ENCODE results near the gene LCK.

The LCK gene

DNA sequence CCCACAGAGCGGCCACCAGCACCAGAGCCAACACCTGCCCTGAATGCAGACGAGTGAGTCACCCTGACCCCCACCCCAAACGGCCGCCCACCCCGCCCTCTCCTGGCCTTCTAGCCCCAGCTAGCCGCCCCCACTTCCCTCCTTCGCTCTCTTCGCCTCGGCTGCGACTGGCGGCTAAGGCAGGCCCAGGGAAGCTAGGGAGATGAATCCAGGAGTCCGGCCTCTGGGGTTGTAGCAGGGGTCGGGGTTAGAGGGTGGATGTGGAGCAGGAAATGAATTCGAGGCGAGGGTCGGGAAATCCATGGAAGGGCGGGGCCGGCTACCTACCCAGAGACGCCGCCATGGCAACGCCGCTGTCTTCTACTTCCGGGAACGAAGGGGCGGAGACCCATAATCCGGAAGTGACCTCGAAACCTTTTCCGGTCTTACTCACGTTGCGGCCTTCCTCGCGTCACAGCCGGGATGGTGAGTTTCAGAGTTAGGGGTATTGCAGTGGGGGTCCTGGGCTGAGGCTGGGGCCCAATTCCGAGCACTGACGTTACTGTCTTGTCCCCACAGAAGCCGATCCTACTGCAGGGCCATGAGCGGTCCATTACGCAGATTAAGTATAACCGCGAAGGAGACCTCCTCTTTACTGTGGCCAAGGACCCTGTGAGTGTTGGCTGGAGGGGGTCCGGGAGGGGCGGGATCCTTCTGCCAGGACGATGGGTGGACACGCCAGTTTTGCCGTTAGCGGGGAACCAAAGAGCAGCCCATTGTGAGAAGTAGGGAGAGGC lies 28.9 kb upstream of the LCK start, which contains the start of the genes EIF3I and TMEM234 (continued):
- TF ChIP-seq ZNF2 (tag by site-specific recombination; IDR thresholded peaks at IDR 0.05) (0 out of 2 replicates have a peak, but pooled peaks have one; percentile 22), ZNF354C (tag by site-specific recombination; IDR thresholded peaks at IDR 0.05; ENCODE audit: borderline replicate concordance, low read depth) (no peak), GFI1B (tag by site-specific recombination; IDR thresholded peaks at IDR 0.05) (no peak), ZNF138 (tag by site-specific recombination; IDR thresholded peaks at IDR 0.05; ENCODE audit: borderline replicate concordance) (no peak), SALL2 (tag by site-specific recombination; IDR thresholded peaks at IDR 0.05; ENCODE audit: borderline replicate concordance) (no peak), ZBTB7A (tag by site-specific recombination; IDR thresholded peaks at IDR 0.05; ENCODE audit: low read depth) (no peak), ZNF785 (tag by site-specific recombination; IDR thresholded peaks at IDR 0.05) (no peak), ZNF132 (tag by site-specific recombination; IDR thresholded peaks at IDR 0.05; ENCODE audit: borderline replicate concordance) (no peak)
- TF ChIP-seq, protein P1, sequence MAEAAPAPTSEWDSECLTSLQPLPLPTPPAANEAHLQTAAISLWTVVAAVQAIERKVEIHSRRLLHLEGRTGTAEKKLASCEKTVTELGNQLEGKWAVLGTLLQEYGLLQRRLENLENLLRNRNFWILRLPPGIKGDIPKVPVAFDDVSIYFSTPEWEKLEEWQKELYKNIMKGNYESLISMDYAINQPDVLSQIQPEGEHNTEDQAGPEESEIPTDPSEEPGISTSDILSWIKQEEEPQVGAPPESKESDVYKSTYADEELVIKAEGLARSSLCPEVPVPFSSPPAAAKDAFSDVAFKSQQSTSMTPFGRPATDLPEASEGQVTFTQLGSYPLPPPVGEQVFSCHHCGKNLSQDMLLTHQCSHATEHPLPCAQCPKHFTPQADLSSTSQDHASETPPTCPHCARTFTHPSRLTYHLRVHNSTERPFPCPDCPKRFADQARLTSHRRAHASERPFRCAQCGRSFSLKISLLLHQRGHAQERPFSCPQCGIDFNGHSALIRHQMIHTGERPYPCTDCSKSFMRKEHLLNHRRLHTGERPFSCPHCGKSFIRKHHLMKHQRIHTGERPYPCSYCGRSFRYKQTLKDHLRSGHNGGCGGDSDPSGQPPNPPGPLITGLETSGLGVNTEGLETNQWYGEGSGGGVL (tag by site-specific recombination; IDR thresholded peaks at IDR 0.05), result peak; percentile 21; the same call in 1 of the 2 replicates

GRCh38 chr1:32223683-32224082 lies 27.4 kb upstream of the LCK start:
- Histone ChIP-seq H3K9me3 (ENCODE audit: control insufficient read depth, insufficient read depth, low read depth, low read length) (no peaks in the 10 kb centered on the region), H3K36me3 (ENCODE audit: control insufficient read depth in 2 of 2, insufficient read depth in 1 of 2, low read length in 2 of 2) (peaks cover 30 to 76% of the 10 kb centered on the region in 2 experiments), H3K4me3 (ENCODE audit: low read depth, low read length) (no peak overlapping the region), H3K4me1 (ENCODE audit: control insufficient read depth, insufficient read depth, low read length) (peaks cover 2% of the 10 kb centered on the region; the same call in 1 of the 2 replicates), H3K27ac (ENCODE audit: extremely low read depth, low read depth, low read length) (no peak overlapping the region)
- POLR2A ChIA-PET, result interaction anchor here (0.6 to 1.5 kb wide), 5 partner anchors 14 to 958 kb away, joined by 3 to 6 read pairs (median 3); partner anchors contain the start of gene MARCKSL1
- CTCF ChIA-PET, result interaction anchor here (0.9 to 2.4 kb wide), 3 partner anchors 8 to 28 kb away, joined by 3 to 12 read pairs (median 4); no protein-coding TSS in a partner anchor
- no peak for TF ChIP-seq ZNF837 (tag by site-specific recombination; IDR thresholded peaks at IDR 0.05)
- TF ChIP-seq ZNF175 (tag by site-specific recombination; IDR thresholded peaks at IDR 0.05), result no peak
- no peak for TF ChIP-seq ZNF610 (tag by site-specific recombination; IDR thresholded peaks at IDR 0.05; ENCODE audit: borderline replicate concordance)
- TF ChIP-seq ZNF302 (tag by site-specific recombination; IDR thresholded peaks at IDR 0.05; ENCODE audit: low read depth), result no peak
- TF ChIP-seq ZNF639 (tag by site-specific recombination; IDR thresholded peaks at IDR 0.05), result no peak
- no peak for TF ChIP-seq IKZF3 (tag by site-specific recombination; IDR thresholded peaks at IDR 0.05)
- TF ChIP-seq, protein P2, sequence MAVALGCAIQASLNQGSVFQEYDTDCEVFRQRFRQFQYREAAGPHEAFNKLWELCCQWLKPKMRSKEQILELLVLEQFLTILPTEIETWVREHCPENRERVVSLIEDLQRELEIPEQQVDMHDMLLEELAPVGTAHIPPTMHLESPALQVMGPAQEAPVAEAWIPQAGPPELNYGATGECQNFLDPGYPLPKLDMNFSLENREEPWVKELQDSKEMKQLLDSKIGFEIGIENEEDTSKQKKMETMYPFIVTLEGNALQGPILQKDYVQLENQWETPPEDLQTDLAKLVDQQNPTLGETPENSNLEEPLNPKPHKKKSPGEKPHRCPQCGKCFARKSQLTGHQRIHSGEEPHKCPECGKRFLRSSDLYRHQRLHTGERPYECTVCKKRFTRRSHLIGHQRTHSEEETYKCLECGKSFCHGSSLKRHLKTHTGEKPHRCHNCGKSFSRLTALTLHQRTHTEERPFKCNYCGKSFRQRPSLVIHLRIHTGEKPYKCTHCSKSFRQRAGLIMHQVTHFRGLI (tag by site-specific recombination; IDR thresholded peaks at IDR 0.05), result no peak
- TF ChIP-seq ZBTB44 (tag by site-specific recombination; IDR thresholded peaks at IDR 0.05), result no peak
- no peak for TF ChIP-seq ZNF626 (tag by site-specific recombination; IDR thresholded peaks at IDR 0.05)
- TF ChIP-seq ZBTB1 (tag by site-specific recombination; IDR thresholded peaks at IDR 0.05), result no peak
- TF ChIP-seq REPIN1 (tag by site-specific recombination; IDR thresholded peaks at IDR 0.05; ENCODE audit: low read depth), result no peak
- no peak for TF ChIP-seq ZNF76 (tag by site-specific recombination; IDR thresholded peaks at IDR 0.05; ENCODE audit: borderline replicate concordance, low read depth)
- no peak for TF ChIP-seq ZNF585B (tag by site-specific recombination; IDR thresholded peaks at IDR 0.05)
- TF ChIP-seq ZSCAN5A (tag by site-specific recombination; IDR thresholded peaks at IDR 0.05), result no peak
- TF ChIP-seq ZNF707 (tag by site-specific recombination; IDR thresholded peaks at IDR 0.05), result no peak
- no peak for TF ChIP-seq ZNF654 (tag by site-specific recombination; IDR thresholded peaks at IDR 0.05; ENCODE audit: low read depth)
